ENCODE results near the gene SLMAP. TPM values are rescaled to one million over a fixed set of nuclear protein-coding genes. Genes with fewer than 3 reads are reported as not detected.

SLMAP gene
- total RNA-seq, 4 donors from 2014 or later, result 49.4 to 89.1 (median 61.3) TPM

- H3K4me3 ChIP-seq, result no peak overlapping the region
- peaks cover 11% of the 10 kb centered on the region for H3K4me1 ChIP-seq
- no peak for DNase-seq (ENCODE audit: low spot score in 2 of 2)
- 92% methylated on average over 1 of the region's 1 CpG for WGBS
- no peak overlapping the region for H3K27ac ChIP-seq
- no peaks in the 10 kb centered on the region for H3K36me3 ChIP-seq
- TF ChIP-seq POLR2AphosphoS5 (IDR thresholded peaks at IDR 0.05), result no peak
- TF ChIP-seq EP300 (IDR thresholded peaks at IDR 0.05), result no peak
- TF ChIP-seq POLR2A (IDR thresholded peaks at IDR 0.05), result no peak
- TF ChIP-seq, protein P1, sequence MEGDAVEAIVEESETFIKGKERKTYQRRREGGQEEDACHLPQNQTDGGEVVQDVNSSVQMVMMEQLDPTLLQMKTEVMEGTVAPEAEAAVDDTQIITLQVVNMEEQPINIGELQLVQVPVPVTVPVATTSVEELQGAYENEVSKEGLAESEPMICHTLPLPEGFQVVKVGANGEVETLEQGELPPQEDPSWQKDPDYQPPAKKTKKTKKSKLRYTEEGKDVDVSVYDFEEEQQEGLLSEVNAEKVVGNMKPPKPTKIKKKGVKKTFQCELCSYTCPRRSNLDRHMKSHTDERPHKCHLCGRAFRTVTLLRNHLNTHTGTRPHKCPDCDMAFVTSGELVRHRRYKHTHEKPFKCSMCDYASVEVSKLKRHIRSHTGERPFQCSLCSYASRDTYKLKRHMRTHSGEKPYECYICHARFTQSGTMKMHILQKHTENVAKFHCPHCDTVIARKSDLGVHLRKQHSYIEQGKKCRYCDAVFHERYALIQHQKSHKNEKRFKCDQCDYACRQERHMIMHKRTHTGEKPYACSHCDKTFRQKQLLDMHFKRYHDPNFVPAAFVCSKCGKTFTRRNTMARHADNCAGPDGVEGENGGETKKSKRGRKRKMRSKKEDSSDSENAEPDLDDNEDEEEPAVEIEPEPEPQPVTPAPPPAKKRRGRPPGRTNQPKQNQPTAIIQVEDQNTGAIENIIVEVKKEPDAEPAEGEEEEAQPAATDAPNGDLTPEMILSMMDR (IDR thresholded peaks at IDR 0.05), result no peak
- H3K9me3 ChIP-seq, result no peaks in the 10 kb centered on the region
- H3K27me3 ChIP-seq, result no peaks in the 10 kb centered on the region
Measured at GRCh38 chr3:57792198-57792597, 36.1 kb downstream of the SLMAP start.

GRCh38 chr3:57793737-57794187 is 37.7 kb downstream of the SLMAP start:
- H3K27me3 ChIP-seq, result no peaks in the 10 kb centered on the region
- H3K36me3 ChIP-seq, result no peaks in the 10 kb centered on the region
- DNase-seq (ENCODE audit: low spot score in 2 of 2), result no peak
- H3K27ac ChIP-seq, result no peak overlapping the region
- WGBS, result 77% methylated on average over 4 of the region's 4 CpGs
- H3K4me3 ChIP-seq, result no peak overlapping the region
- peaks cover 11% of the 10 kb centered on the region for H3K4me1 ChIP-seq
- H3K9me3 ChIP-seq, result no peaks in the 10 kb centered on the region
- TF ChIP-seq, protein P1 (IDR thresholded peaks at IDR 0.05), result no peak
- TF ChIP-seq POLR2AphosphoS5 (IDR thresholded peaks at IDR 0.05), result no peak
- no peak for TF ChIP-seq EP300 (IDR thresholded peaks at IDR 0.05)
- TF ChIP-seq POLR2A (IDR thresholded peaks at IDR 0.05), result no peak

- Histone ChIP-seq H3K4me3 (no peak overlapping the region), H3K27me3 (no peaks in the 10 kb centered on the region), H3K36me3 (no peaks in the 10 kb centered on the region), H3K4me1 (peaks cover 11% of the 10 kb centered on the region), H3K9me3 (no peaks in the 10 kb centered on the region), H3K27ac (no peak overlapping the region)
- TF ChIP-seq EP300 (IDR thresholded peaks at IDR 0.05), result no peak
- TF ChIP-seq POLR2A (IDR thresholded peaks at IDR 0.05), result no peak
- TF ChIP-seq, protein P1 (IDR thresholded peaks at IDR 0.05), result no peak
- TF ChIP-seq POLR2AphosphoS5 (IDR thresholded peaks at IDR 0.05), result no peak
- no peak for DNase-seq (ENCODE audit: low spot score in 2 of 2)
- WGBS, result 95% methylated on average over 4 of the region's 4 CpGs
Measured at GRCh38 chr3:57794501-57794900, 38.4 kb downstream of the SLMAP start.

DNA sequence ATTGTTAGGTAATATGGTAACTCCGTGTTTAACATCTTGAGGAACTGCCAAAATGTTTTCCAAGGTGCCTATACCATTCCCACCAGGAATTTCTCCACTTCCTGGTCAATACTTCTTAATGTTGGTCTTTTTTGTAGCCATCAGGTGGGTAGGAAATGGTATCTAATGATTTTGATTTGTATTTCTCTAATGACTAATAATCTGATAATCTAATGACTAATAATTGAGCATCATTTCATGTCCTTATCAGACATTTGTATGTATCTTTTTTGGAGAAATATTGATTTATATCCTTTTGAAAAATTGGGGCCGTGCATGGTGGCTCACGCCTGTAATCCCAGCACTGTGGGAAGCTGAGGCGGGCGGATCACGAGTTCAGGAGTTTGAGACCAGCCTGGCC is 38.8 kb downstream of the SLMAP start:
- no peak for TF ChIP-seq POLR2AphosphoS5 (IDR thresholded peaks at IDR 0.05)
- TF ChIP-seq POLR2A (IDR thresholded peaks at IDR 0.05), result no peak
- no peaks in the 10 kb centered on the region for H3K9me3 ChIP-seq
- 92% methylated on average over 6 of the region's 6 CpGs for WGBS
- no peaks in the 10 kb centered on the region for H3K36me3 ChIP-seq
- H3K27ac ChIP-seq, result no peak overlapping the region
- no peak overlapping the region for H3K4me3 ChIP-seq
- DNase-seq (ENCODE audit: low spot score in 2 of 2), result no peak
- no peaks in the 10 kb centered on the region for H3K27me3 ChIP-seq
- peaks cover 11% of the 10 kb centered on the region for H3K4me1 ChIP-seq

DNA sequence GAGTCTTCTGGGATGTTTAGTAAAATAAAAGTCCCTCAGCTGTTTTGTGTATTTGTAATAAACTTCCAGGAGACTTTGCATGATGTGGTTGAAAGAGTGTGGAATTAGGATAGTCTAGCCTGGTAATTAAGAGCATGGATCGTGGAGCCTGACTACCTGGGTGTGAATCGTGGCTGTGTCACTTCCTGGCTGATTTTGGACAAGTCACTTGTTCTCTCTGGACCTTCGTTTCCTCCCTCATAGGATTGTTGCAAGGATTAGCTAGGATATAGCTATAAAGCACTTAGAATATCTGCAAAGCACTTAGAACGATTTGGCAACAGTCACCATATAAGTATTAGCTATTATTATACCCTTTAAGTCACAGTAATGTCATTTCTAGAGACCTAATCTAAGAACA is 40.2 kb downstream of the SLMAP start:
- TF ChIP-seq POLR2AphosphoS5 (IDR thresholded peaks at IDR 0.05) (no peak), EP300 (IDR thresholded peaks at IDR 0.05) (no peak), POLR2A (IDR thresholded peaks at IDR 0.05) (no peak)
- TF ChIP-seq, protein P1 (IDR thresholded peaks at IDR 0.05), result no peak
- WGBS, result 49% methylated on average over 4 of the region's 4 CpGs
- DNase-seq (ENCODE audit: low spot score in 2 of 2), result no peak
- Histone ChIP-seq H3K4me1 (peaks cover 20% of the 10 kb centered on the region), H3K27ac (no peak overlapping the region), H3K27me3 (no peaks in the 10 kb centered on the region), H3K9me3 (no peaks in the 10 kb centered on the region), H3K4me3 (no peak overlapping the region), H3K36me3 (no peaks in the 10 kb centered on the region)

Measured in suprapubic skin (tissue), 4 donors.